HUES48 (cell line): ENCODE measurements around the gene MGST1.

Source experiments
- H3K27ac ChIP-seq: one replicate; pipeline ENCODE4 v1.7.0; 2013; ENCODE audit warnings: low read depth, low read length, inconsistent platforms
- H3K27me3 ChIP-seq: 2 replicates; pipeline ENCODE4 v1.6.1; 2013; ENCODE audit warnings: mild to moderate bottlenecking, low read length; ENCODE audit not compliant: control insufficient read depth, insufficient read depth
- H3K36me3 ChIP-seq: 2 replicates; pipeline ENCODE4 v1.6.1; 2013; ENCODE audit warnings: low read length; ENCODE audit not compliant: control insufficient read depth, insufficient read depth
- H3K4me1 ChIP-seq: 2 replicates; pipeline ENCODE4 v1.6.1; 2013; ENCODE audit warnings: mild to moderate bottlenecking, low read length; ENCODE audit not compliant: control insufficient read depth, insufficient read depth
- H3K4me3 ChIP-seq: 2 replicates; pipeline ENCODE4 v1.5.1; 2013; ENCODE audit warnings: mild to moderate bottlenecking, low read depth, low read length
- H3K9ac ChIP-seq: 2 replicates; pipeline ENCODE4 v1.6.1; 2013; ENCODE audit warnings: mild to moderate bottlenecking, low read depth, low read length, moderate library complexity
- H3K9me3 ChIP-seq: 2 replicates; pipeline ENCODE4 v1.6.1; 2013; ENCODE audit warnings: low read length; ENCODE audit not compliant: control insufficient read depth, insufficient read depth

The MGST1 gene

DNA sequence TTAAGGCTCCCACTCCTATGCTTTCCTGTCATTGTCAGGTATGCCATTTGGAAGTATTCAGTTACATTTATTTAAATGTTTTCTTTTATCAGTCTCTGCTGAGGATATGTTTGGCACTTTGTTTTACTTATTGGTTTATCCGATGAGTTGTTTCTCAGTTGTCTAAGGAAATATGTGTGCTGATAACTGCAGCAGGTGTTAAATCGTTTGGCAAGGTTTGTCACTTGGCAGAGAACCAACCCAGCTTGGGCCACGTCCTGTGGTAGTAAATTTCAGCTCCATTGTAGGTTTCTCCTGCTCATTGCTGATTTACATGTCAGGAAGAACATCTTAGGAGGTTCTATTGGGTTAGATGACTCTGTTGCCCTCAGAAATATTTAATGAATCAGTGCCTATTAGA lies 22.0 kb upstream of the MGST1 start:
- Histone ChIP-seq H3K27ac (no peak overlapping the region), H3K4me3 (no peak overlapping the region), H3K9ac (no peak overlapping the region), H3K9me3 (no peaks in the 10 kb centered on the region), H3K36me3 (no peaks in the 10 kb centered on the region), H3K4me1 (no peaks in the 10 kb centered on the region), H3K27me3 (no peaks in the 10 kb centered on the region)

- H3K36me3 ChIP-seq: no peaks in the 10 kb centered on the region
- no peaks in the 10 kb centered on the region for H3K4me1 ChIP-seq
- no peak overlapping the region for H3K9ac ChIP-seq
- no peak overlapping the region for H3K4me3 ChIP-seq
- no peak overlapping the region for H3K27ac ChIP-seq
- H3K9me3 ChIP-seq: no peaks in the 10 kb centered on the region
- no peaks in the 10 kb centered on the region for H3K27me3 ChIP-seq
These were observed 19.5 kb upstream of the MGST1 start for GRCh38 chr12:16327963-16328362.

DNA sequence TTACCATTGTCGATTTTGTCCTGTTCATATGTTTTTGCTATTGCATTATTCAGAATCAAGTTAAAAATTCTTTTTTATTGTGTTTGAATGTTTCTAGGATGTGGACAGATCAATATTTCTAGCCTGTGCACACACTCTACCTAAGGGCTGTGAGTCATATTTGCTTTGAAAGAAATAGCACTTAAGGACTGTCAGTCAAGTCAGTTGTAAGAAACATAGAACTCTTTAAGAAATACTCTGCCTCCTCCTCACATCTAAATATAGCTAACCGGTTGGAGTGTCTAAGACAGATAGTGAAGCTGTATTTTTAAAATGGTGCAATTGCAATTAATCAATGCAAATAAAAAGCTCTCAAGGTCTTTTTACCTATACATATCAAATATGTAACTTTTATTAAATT lies 17.9 kb upstream of the MGST1 start:
- Histone ChIP-seq H3K4me1 (no peaks in the 10 kb centered on the region), H3K4me3 (no peak overlapping the region), H3K9me3 (no peaks in the 10 kb centered on the region), H3K27ac (no peak overlapping the region), H3K27me3 (no peaks in the 10 kb centered on the region), H3K36me3 (no peaks in the 10 kb centered on the region), H3K9ac (no peak overlapping the region)

DNA sequence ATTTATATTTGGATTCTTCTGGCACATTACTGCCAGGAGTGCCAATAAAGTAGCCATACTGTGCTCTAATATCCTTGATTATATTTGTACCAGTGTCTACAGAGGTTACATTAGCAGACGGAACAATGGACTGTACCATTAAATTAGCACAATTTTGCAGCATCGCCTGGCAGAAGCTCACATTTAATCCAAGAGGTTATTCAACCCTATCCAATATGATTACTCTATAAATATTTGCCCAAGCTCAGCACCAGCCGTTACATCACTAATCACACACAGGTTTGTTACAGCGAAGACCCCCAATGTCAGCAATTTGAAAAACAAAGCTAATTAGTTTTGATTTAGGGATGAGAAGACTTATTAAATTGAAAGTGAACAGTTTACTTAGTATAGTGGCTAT lies 16.9 kb upstream of the MGST1 start:
- Histone ChIP-seq H3K27ac (no peak overlapping the region), H3K36me3 (no peaks in the 10 kb centered on the region), H3K9ac (no peak overlapping the region)

GRCh38 chr12:16331998-16332397 lies 15.4 kb upstream of the MGST1 start:
- H3K36me3 ChIP-seq: no peaks in the 10 kb centered on the region
- H3K9me3 ChIP-seq: no peaks in the 10 kb centered on the region
- no peak overlapping the region for H3K9ac ChIP-seq
- H3K27me3 ChIP-seq: no peaks in the 10 kb centered on the region
- no peak overlapping the region for H3K4me3 ChIP-seq
- H3K4me1 ChIP-seq: no peaks in the 10 kb centered on the region
- H3K27ac ChIP-seq: no peak overlapping the region

More for the DNA sequence above, 16.9 kb upstream of the MGST1 start:
- Histone ChIP-seq H3K4me3 (no peak overlapping the region), H3K4me1 (no peaks in the 10 kb centered on the region), H3K9me3 (no peaks in the 10 kb centered on the region), H3K27me3 (no peaks in the 10 kb centered on the region)

DNA sequence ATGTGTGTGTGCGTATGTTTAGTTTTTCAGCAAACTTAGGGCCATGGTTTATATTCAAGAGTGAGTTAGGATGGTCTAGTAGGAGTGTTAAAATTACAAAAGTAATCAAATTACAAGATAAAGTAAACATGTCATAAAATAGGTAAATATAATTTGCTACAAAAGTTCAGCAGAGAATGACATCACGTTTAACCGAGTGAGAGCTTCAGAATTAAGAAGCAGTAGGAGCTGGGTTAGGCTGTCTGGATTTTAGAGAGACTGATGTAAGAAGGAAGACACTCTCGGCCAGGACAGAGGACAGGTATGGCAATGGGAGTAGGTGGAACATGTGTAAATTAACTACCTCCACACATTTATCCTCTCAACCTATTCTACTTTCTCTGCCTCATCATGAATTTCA lies 11.6 kb upstream of the MGST1 start:
- Histone ChIP-seq H3K27ac (no peak overlapping the region), H3K9me3 (no peaks in the 10 kb centered on the region), H3K4me1 (no peaks in the 10 kb centered on the region), H3K4me3 (no peak overlapping the region), H3K36me3 (no peaks in the 10 kb centered on the region), H3K9ac (no peak overlapping the region), H3K27me3 (no peaks in the 10 kb centered on the region)

DNA sequence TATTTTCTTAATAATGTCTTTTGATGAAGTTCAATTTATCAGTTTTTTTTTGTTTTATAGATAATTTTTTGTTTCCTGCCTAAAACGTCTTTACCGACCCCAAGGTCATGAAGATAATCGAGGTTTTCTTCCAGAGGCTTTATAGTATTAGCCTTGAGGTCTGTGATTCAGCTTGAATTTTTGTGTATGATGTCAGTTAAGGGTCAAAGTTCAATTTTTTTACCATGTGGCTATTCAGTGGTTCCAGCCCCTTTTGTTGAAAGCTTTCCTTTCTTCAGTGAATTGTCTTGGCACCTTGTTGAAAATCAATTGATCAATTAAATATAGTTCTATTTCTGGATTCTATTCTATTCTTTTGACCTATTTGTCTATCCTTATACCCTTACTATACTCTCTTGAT lies 3.2 kb upstream of the MGST1 start:
- H3K27ac ChIP-seq: no peak overlapping the region
- no peak overlapping the region for H3K4me3 ChIP-seq
- H3K9me3 ChIP-seq: no peaks in the 10 kb centered on the region
- peaks cover 12% of the 10 kb centered on the region for H3K4me1 ChIP-seq
- H3K36me3 ChIP-seq: no peaks in the 10 kb centered on the region
- H3K9ac ChIP-seq: no peak overlapping the region
- H3K27me3 ChIP-seq: no peaks in the 10 kb centered on the region

DNA sequence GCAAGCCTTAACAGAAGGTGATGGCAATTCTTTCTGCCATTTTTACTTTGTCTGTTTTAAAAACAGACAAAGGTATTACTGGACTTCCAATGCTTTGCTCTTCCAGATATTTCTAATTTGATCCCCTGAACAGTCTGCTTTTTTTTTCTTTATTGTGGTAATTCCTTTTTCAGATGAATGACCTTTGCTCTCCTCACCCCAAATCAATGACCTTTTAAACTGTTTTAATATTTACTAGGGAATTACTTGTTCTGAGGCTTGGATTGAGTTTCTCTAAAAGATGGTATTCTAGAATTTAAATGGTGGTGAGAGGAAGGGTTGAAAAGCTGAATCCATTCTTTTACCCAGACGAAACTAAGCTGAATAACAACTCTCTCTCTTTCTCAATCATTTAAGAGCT lies 2.3 kb upstream of the MGST1 start:
- no peak overlapping the region for H3K4me3 ChIP-seq
- H3K27me3 ChIP-seq: no peaks in the 10 kb centered on the region
- H3K4me1 ChIP-seq: peaks cover 18% of the 10 kb centered on the region
- peaks cover 2% of the 10 kb centered on the region; the same call in 1 of the 2 replicates for H3K36me3 ChIP-seq
- H3K9me3 ChIP-seq: no peaks in the 10 kb centered on the region
- H3K27ac ChIP-seq: no peak overlapping the region
- H3K9ac ChIP-seq: no peak overlapping the region

DNA sequence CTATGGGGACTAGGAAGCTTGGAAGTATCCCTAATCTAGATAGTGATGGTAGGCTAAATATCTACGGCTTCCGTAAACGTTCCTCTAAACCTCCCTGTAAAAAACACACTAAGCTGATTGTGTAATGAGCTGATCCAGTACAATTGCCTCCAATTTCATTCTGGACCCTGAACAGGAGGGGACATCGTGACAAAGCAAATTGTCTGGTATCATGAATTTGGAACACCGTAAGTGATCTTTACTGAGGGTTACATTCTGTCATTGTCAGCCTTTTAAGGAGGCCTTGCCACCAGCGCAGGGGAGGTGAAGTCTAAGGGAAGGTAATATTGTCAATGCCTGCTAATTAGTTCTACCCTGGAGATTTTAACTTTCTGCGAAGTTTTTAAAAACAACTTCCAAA lies 487 bp upstream of the MGST1 start:
- Histone ChIP-seq H3K4me3 (peak overlapping the region; percentile 88), H3K4me1 (peaks cover 28% of the 10 kb centered on the region), H3K9me3 (no peaks in the 10 kb centered on the region), H3K36me3 (peaks cover 16% of the 10 kb centered on the region), H3K27me3 (no peaks in the 10 kb centered on the region), H3K9ac (peak overlapping the region; percentile 72), H3K27ac (peak overlapping the region; percentile 82)

DNA sequence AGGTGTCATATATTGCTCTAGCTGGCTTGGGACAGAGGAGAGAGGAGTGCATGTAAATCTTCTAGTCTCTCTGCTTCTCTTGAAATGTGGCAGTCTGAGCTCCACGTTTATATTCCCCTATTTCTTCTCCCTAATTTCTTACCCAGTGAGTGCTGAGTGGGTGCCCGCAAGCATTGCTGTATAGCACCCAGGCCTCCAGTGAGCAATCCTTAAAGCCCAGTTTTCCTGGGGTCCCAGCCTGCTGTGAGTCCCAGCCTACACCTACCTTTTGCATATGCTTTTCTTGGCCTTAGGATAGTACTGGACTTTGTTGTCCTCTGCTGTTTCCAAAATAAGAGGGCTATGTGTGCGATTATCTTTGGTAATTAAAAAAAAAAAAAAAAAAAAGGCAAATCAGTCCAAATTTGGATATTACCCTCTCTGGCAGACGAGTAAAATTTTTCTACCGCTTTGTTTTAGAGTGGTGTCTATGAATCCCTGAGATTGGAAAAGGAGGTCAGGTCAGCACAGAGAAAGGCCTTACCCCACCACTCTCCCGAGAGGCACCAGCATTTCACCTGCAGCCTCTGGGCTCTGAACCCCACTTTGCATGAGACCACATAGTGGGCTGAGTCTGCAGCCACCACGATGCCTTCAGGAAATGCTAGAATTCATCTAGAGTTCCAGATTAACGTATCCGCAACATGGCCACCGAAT lies 1.1 kb downstream of the MGST1 start:
- H3K9ac ChIP-seq: peak overlapping the region; percentile 93
- H3K4me3 ChIP-seq: peak overlapping the region; percentile 88
- H3K9me3 ChIP-seq: no peaks in the 10 kb centered on the region
- peaks cover 28% of the 10 kb centered on the region for H3K4me1 ChIP-seq
- H3K27ac ChIP-seq: peak overlapping the region; percentile 92
- H3K36me3 ChIP-seq: peaks cover 31% of the 10 kb centered on the region
- no peaks in the 10 kb centered on the region for H3K27me3 ChIP-seq

GRCh38 chr12:16349131-16349460 lies 1.7 kb downstream of the MGST1 start:
- peak overlapping the region; percentile 88 for H3K4me3 ChIP-seq
- H3K27ac ChIP-seq: peak overlapping the region; percentile 92
- H3K4me1 ChIP-seq: peaks cover 28% of the 10 kb centered on the region
- peaks cover 36% of the 10 kb centered on the region for H3K36me3 ChIP-seq
- H3K9ac ChIP-seq: peak overlapping the region; percentile 93
- no peaks in the 10 kb centered on the region for H3K27me3 ChIP-seq
- H3K9me3 ChIP-seq: no peaks in the 10 kb centered on the region
